DOHH2 (cell line): Measurements from ENCODE around the gene CSNK2A1.
"Not testable (repeated sequence)": the region's sequence is repeated elsewhere in the genome, so short reads cannot be mapped to it uniquely, and the experiment has no call there.

Experiments used
- H3F3A ChIP-seq: fragments of 200-600 bp; sonication (generic), shearing (Covaris generic); 2 replicates; pipeline ENCODE4 v1.6.0; 2016; ENCODE audit warnings: antibody characterized with exemption, mild to moderate bottlenecking; ENCODE audit not compliant: control insufficient read depth, insufficient read depth
- H3K27ac ChIP-seq: fragments of 200-600 bp; sonication (generic); 2 replicates; pipeline ENCODE4 v1.5.1; 2014; ENCODE audit warnings: low read depth, mild to moderate bottlenecking, low read length, moderate library complexity
- H3K27me3 ChIP-seq: fragments of 200-600 bp; sonication (generic); 2 replicates; pipeline ENCODE4 v1.6.1; 2014; ENCODE audit warnings: mild to moderate bottlenecking, low read length, mixed read lengths; ENCODE audit not compliant: control insufficient read depth
- H3K36me3 ChIP-seq: fragments of 200-600 bp; sonication (generic); 2 replicates; pipeline ENCODE4 v1.6.1; 2014; ENCODE audit warnings: mild to moderate bottlenecking, low read length, moderate library complexity, mixed read lengths; ENCODE audit not compliant: control insufficient read depth
- H3K4me1 ChIP-seq: fragments of 200-600 bp; sonication (generic); 2 replicates; pipeline ENCODE4 v1.6.1; 2014; ENCODE audit warnings: mild to moderate bottlenecking, low read length, mixed read lengths; ENCODE audit not compliant: control insufficient read depth
- H3K4me2 ChIP-seq: fragments of 200-600 bp; sonication (generic); 2 replicates; pipeline ENCODE4 v1.6.0; 2014; ENCODE audit warnings: mild to moderate bottlenecking, low read length, moderate library complexity
- H3K4me3 ChIP-seq: fragments of 200-600 bp; sonication (generic); 2 replicates; pipeline ENCODE4 v1.5.1; 2014; ENCODE audit warnings: mild to moderate bottlenecking, low read length, mixed read lengths
- H3K79me2 ChIP-seq: fragments of 200-600 bp; sonication (generic); 2 replicates; pipeline ENCODE4 v1.6.1; 2014; ENCODE audit warnings: mild to moderate bottlenecking, low read length, mixed read lengths; ENCODE audit not compliant: control insufficient read depth
- H3K9me2 ChIP-seq: fragments of 200-600 bp; sonication (generic); replicated peaks from 2 replicates; pipeline ENCODE4 v1.6.1; 2014; ENCODE audit warnings: mild to moderate bottlenecking, low read length, mixed read lengths; ENCODE audit not compliant: control insufficient read depth
- H3K9me3 ChIP-seq: fragments of 200-600 bp; sonication (generic); 2 replicates; pipeline ENCODE4 v1.6.1; 2014; ENCODE audit warnings: antibody characterized with exemption, low read length, mixed read lengths; ENCODE audit not compliant: control insufficient read depth, insufficient read depth
- H4K20me1 ChIP-seq: fragments of 200-600 bp; sonication (generic); 2 replicates; pipeline ENCODE4 v1.6.0; 2014; ENCODE audit warnings: low read depth, mild to moderate bottlenecking, antibody characterized with exemption, low read length, moderate library complexity; ENCODE audit not compliant: control insufficient read depth, insufficient read depth
- EZH2phosphoT487 ChIP-seq: fragments of 200-600 bp; sonication (generic); IDR thresholded peaks from 2 replicates; pipeline ENCODE4 v1.6.1; 2017; ENCODE audit warnings: borderline replicate concordance, mild to moderate bottlenecking, antibody characterized with exemption, low read length, moderate library complexity, mixed read lengths
- TF ChIP-seq, protein P1 (sequence below): fragments of 200-600 bp; sonication (generic); IDR thresholded peaks from one replicate; pipeline ENCODE4 v1.5.1; 2014; ENCODE audit warnings: antibody characterized with exemption, mild to moderate bottlenecking, low read depth, low read length; ENCODE audit not compliant: poor library complexity, severe bottlenecking

Gene CSNK2A1

DNA sequence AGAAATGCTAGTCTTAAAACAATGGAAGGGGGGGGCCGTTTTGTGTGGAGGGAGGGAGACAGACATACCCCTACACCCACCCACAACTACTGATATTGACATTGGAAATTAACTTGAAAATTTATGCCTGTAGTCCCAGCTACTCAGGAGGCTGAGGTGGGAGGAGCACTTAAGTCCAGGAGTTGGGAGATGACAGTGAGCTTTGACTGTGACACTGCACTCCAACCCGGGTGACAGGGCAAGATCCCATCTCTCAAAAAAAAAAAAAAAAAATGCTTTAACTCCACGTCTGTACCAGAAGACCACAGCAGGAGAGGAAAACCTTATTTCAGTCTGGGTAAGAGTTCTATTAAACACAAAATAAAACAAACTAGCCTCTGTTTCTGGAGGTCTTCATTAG lies 83.4 kb downstream of the CSNK2A1 start:
- no peak overlapping the region for H3K27ac ChIP-seq
- TF ChIP-seq, protein P1, sequence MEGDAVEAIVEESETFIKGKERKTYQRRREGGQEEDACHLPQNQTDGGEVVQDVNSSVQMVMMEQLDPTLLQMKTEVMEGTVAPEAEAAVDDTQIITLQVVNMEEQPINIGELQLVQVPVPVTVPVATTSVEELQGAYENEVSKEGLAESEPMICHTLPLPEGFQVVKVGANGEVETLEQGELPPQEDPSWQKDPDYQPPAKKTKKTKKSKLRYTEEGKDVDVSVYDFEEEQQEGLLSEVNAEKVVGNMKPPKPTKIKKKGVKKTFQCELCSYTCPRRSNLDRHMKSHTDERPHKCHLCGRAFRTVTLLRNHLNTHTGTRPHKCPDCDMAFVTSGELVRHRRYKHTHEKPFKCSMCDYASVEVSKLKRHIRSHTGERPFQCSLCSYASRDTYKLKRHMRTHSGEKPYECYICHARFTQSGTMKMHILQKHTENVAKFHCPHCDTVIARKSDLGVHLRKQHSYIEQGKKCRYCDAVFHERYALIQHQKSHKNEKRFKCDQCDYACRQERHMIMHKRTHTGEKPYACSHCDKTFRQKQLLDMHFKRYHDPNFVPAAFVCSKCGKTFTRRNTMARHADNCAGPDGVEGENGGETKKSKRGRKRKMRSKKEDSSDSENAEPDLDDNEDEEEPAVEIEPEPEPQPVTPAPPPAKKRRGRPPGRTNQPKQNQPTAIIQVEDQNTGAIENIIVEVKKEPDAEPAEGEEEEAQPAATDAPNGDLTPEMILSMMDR, result no peak
- H3K79me2 ChIP-seq, result peaks cover 56% of the 10 kb centered on the region

DNA sequence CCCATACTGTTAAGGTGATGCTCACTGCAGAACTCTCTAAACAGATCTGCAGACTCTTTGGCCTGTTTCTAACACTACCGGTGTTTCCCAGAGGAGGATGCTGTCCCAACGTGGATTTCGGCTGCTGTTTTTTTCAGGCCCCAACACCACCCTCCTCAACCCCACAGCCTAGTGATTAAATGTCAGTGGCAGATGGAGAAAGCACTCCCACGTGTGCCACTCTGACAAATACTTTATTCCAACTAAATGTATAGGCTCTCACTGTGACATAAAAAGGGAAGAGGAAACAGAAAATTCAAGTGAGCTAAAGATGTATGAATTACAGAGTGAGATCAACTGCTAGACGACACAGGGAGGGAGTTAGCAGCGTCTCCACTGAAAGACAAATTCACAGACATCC lies 84.8 kb downstream of the CSNK2A1 start:
- Histone ChIP-seq H3K27me3 (no peaks in the 10 kb centered on the region), H4K20me1 (peaks cover 12% of the 10 kb centered on the region; the same call in 1 of the 2 replicates), H3K4me2 (0 out of 2 replicates have a peak overlapping the region, but pooled peaks have one; percentile 5), H3K4me3 (no peak overlapping the region), H3K4me1 (peaks cover 28% of the 10 kb centered on the region), H3K9me2 (no peaks in the 10 kb centered on the region), H3K27ac (no peak overlapping the region), H3K79me2 (peaks cover 64% of the 10 kb centered on the region), H3K36me3 (peaks cover 4% of the 10 kb centered on the region; the same call in 1 of the 2 replicates), H3K9me3 (no peaks in the 10 kb centered on the region), H3F3A (no peaks in the 10 kb centered on the region)
- TF ChIP-seq, protein P1, result no peak
- no peak for TF ChIP-seq EZH2phosphoT487

More for the DNA sequence above, 83.4 kb downstream of the CSNK2A1 start:
- H3K9me2 ChIP-seq, result no peaks in the 10 kb centered on the region
- no peaks in the 10 kb centered on the region for H3K9me3 ChIP-seq
- no peaks in the 10 kb centered on the region for H3F3A ChIP-seq
- no peaks in the 10 kb centered on the region for H3K27me3 ChIP-seq
- peaks cover 4% of the 10 kb centered on the region; the same call in 1 of the 2 replicates for H3K36me3 ChIP-seq
- H3K4me3 ChIP-seq, result peak overlapping the region; percentile 8; the same call in 1 of the 2 replicates
- H4K20me1 ChIP-seq, result peaks cover 12% of the 10 kb centered on the region; the same call in 1 of the 2 replicates
- peaks cover 28% of the 10 kb centered on the region for H3K4me1 ChIP-seq
- peak overlapping the region; percentile 68 for H3K4me2 ChIP-seq

DNA sequence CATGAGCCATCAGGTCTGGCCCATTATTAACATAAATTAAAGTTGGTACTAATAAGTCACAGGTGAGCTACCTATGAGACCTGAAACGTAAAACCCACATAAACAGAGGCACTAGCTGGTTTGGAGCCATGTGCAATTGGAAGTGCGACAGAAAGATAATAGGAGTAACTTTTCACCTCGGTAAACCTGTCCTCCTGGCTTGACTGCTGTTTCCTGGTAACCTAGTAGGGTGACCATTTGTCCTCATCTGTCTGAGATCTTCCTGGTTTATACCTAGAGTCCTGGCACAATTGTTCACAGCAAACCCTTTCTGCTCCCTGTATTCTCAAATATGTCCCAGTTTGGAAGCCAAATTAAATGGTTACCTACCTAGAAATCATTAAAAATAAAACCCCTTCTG lies 88.6 kb downstream of the CSNK2A1 start:
- peaks cover 5% of the 10 kb centered on the region; the same call in 1 of the 2 replicates for H4K20me1 ChIP-seq
- H3K27me3 ChIP-seq, result no peaks in the 10 kb centered on the region
- no peak overlapping the region for H3K4me3 ChIP-seq
- H3K9me3 ChIP-seq, result no peaks in the 10 kb centered on the region
- peaks cover 4% of the 10 kb centered on the region; the same call in 1 of the 2 replicates for H3K36me3 ChIP-seq
- peaks cover 8% of the 10 kb centered on the region for H3K4me1 ChIP-seq
- H3K27ac ChIP-seq, result no peak overlapping the region
- no peak overlapping the region for H3K4me2 ChIP-seq
- TF ChIP-seq, protein P1, result no peak
- TF ChIP-seq EZH2phosphoT487, result no peak
- no peaks in the 10 kb centered on the region for H3K9me2 ChIP-seq
- no peaks in the 10 kb centered on the region for H3F3A ChIP-seq
- peaks cover 66% of the 10 kb centered on the region for H3K79me2 ChIP-seq

- H4K20me1 ChIP-seq, result not testable (repeated sequence)
- peaks cover 48% of the 10 kb centered on the region for H3K79me2 ChIP-seq
Observed at GRCh38 chr20:452021-452420, 91.6 kb downstream of the CSNK2A1 start.

More at GRCh38 chr20:452021-452420, 91.6 kb downstream of the CSNK2A1 start:
- H3K27ac ChIP-seq, H3K4me3 ChIP-seq, H3K27me3 ChIP-seq, H3K4me1 ChIP-seq, H3K9me2 ChIP-seq, H3K9me3 ChIP-seq, H3K36me3 ChIP-seq, H3F3A ChIP-seq, H3K4me2 ChIP-seq: not testable (repeated sequence)
